Right lung (tissue), 5 donors: ENCODE data around the gene MRPL54. TPM values are rescaled to one million over a fixed set of nuclear protein-coding genes. Genes with fewer than 3 reads are reported as not detected.
"Not testable (repeated sequence)": the region's sequence is repeated elsewhere in the genome, so short reads cannot be mapped to it uniquely, and the experiment has no call there.

ENCODE experiments used
- DNase-seq, 2 donors: peaks; one replicate each; pipeline ENCODE4 v3.0.0-alpha.2; 2013
- polyA plus RNA-seq, 5 donors: library from polyadenylated mRNA; unstranded; fragments of 120-200 nt; gene quantifications; one replicate each; pipeline versions ENCODE4 v1.2.1 to v1.2.3, GENCODE V29; 2013; ENCODE audit warnings: inconsistent platforms in 1 of 5, low replicate concordance in 1 of 5; ENCODE audit not compliant: insufficient read length in 5 of 5, insufficient read depth in 1 of 5

MRPL54 gene
- polyA plus RNA-seq, 5 donors, result 22.2 to 46.5 (median 24.4) TPM

GRCh38 chr19:3737487-3738205 lies 24.8 kb upstream of the MRPL54 start:
- no peak for DNase-seq

- no peak for DNase-seq
Observed at GRCh38 chr19:3738477-3739220, 23.8 kb upstream of the MRPL54 start.

- DNase-seq, result no peak
Observed at GRCh38 chr19:3740431-3740830, 22.1 kb upstream of the MRPL54 start.

GRCh38 chr19:3743486-3743885 lies 19.0 kb upstream of the MRPL54 start:
- no peak for DNase-seq

GRCh38 chr19:3745363-3746045 lies 17.0 kb upstream of the MRPL54 start:
- no peak for DNase-seq

GRCh38 chr19:3746371-3747056 lies 16.0 kb upstream of the MRPL54 start:
- DNase-seq, result no peak

- no peak for DNase-seq
Observed at GRCh38 chr19:3748965-3749364, 13.5 kb upstream of the MRPL54 start.

GRCh38 chr19:3750211-3750610 lies 12.3 kb upstream of the MRPL54 start:
- DNase-seq, result no peak

- no peak for DNase-seq
Observed at GRCh38 chr19:3751236-3751635, 11.2 kb upstream of the MRPL54 start.

- no peak for DNase-seq
Observed at GRCh38 chr19:3752492-3752891, 10.0 kb upstream of the MRPL54 start.

- no peak for DNase-seq
Observed at GRCh38 chr19:3753631-3754410, 8.7 kb upstream of the MRPL54 start.

- DNase-seq, result not testable (repeated sequence)
Observed at GRCh38 chr19:3757705-3758104, 4.8 kb upstream of the MRPL54 start.

GRCh38 chr19:3758297-3758696 lies 4.2 kb upstream of the MRPL54 start:
- DNase-seq, result not testable (repeated sequence)

- no peak for DNase-seq
Observed at GRCh38 chr19:3759482-3760254, 2.8 kb upstream of the MRPL54 start.

GRCh38 chr19:3760871-3761361 lies 1.6 kb upstream of the MRPL54 start:
- peak in 1 of 2 donors; percentile 4 for DNase-seq

- DNase-seq, result peak; percentile 86 to 88
Observed at GRCh38 chr19:3761382-3762129, 926 bp upstream of the MRPL54 start, which contains the start of gene APBA3. TSS of gene APBA3 (minus strand) at chr19:3761692. CDS start at chr19:3760264, 1,428 bp downstream.

GRCh38 chr19:3762130-3762473 lies 380 bp upstream of the MRPL54 start:
- no peak for DNase-seq

GRCh38 chr19:3765121-3765520 lies 2.6 kb downstream of the MRPL54 start:
- DNase-seq, result no peak

GRCh38 chr19:3765757-3766156 lies 3.3 kb downstream of the MRPL54 start:
- DNase-seq, result not testable (repeated sequence)
